Measurements from ENCODE around the gene MKNK1.

- TF ChIP-seq EP300 (IDR thresholded peaks at IDR 0.05): no peak
- no peak for TF ChIP-seq POLR2AphosphoS5 (IDR thresholded peaks at IDR 0.05)
- TF ChIP-seq, protein P1, sequence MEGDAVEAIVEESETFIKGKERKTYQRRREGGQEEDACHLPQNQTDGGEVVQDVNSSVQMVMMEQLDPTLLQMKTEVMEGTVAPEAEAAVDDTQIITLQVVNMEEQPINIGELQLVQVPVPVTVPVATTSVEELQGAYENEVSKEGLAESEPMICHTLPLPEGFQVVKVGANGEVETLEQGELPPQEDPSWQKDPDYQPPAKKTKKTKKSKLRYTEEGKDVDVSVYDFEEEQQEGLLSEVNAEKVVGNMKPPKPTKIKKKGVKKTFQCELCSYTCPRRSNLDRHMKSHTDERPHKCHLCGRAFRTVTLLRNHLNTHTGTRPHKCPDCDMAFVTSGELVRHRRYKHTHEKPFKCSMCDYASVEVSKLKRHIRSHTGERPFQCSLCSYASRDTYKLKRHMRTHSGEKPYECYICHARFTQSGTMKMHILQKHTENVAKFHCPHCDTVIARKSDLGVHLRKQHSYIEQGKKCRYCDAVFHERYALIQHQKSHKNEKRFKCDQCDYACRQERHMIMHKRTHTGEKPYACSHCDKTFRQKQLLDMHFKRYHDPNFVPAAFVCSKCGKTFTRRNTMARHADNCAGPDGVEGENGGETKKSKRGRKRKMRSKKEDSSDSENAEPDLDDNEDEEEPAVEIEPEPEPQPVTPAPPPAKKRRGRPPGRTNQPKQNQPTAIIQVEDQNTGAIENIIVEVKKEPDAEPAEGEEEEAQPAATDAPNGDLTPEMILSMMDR (IDR thresholded peaks at IDR 0.05): no peak
- TF ChIP-seq POLR2A (IDR thresholded peaks at IDR 0.05): no peak
Observed at GRCh38 chr1:46545784-46546183, 58.3 kb downstream of the MKNK1 start.

Data from stomach (tissue), 4 donors.